Measurements from ENCODE around the gene MEIOB. TPM values are rescaled to one million over a fixed set of nuclear protein-coding genes. Genes with fewer than 3 reads are reported as not detected.
"Not testable (repeated sequence)": the region's sequence is repeated elsewhere in the genome, so short reads cannot be mapped to it uniquely, and the experiment has no call there.

Gene MEIOB
- total RNA-seq, 1 experiment from 2014 or later: not detected

DNA sequence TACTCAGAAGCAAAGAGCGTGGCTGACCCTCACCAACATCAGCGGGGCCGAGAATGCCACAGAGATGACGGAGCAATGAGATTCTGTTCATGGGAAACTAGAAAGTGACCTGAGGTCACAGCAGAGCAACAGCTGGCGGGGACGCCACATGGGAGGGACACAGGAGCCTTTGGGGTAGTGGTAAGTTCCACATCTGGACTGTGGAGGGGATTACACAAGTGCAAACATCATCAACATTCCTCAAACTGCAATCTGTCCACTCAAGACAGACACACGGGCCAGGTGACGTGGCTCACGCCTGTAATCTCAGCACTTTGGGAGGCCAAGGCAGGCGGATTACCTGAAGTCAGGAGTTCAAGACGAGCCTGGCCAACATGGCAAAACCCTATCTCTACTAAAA is 56.5 kb downstream of the MEIOB start:
- peak; percentile 7 for DNase-seq (ENCODE audit: low read depth)

DNA sequence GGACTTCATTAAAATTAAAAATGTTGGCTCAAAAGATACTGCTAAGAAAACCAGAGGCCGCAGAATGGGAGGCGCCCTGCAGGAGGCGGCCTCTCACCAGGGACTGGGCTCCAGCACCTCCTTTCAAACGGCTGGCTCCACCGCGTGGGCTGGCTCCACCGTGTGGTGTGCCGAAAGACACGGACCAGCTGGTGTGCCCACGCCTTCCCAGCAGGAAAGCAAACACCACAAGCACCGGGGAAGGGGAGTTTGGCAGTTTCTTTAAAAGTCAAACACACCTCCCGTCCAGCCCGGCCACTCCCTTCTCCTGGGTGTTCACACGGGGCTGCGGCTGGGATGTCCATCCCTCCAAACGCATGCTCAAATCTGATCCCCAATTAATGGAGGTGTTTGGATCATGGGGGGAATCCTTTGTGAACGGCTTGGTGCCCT is 59.2 kb downstream of the MEIOB start:
- DNase-seq (ENCODE audit: low read depth): peak; percentile 73

DNA sequence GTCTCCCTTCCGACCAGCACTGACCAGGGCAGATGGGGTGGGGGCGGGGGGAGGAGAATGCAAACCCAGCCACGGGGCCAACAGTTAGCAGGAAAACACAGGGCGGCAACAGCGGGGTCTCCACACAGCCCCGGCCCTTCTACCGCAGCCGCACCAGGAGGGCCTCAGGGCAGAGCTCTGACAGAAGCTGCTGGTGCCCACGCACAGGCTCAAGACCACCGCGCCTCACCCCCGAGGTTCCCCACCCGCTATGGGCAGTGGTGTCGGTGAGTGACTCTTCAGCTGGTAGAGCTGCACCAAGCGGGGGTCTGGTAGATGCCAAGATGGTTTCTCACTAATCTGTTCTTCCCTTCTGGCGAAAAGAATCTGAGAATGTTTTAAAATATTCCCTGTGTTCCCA is 61.4 kb downstream of the MEIOB start:
- DNase-seq (ENCODE audit: low read depth): no peak

DNA sequence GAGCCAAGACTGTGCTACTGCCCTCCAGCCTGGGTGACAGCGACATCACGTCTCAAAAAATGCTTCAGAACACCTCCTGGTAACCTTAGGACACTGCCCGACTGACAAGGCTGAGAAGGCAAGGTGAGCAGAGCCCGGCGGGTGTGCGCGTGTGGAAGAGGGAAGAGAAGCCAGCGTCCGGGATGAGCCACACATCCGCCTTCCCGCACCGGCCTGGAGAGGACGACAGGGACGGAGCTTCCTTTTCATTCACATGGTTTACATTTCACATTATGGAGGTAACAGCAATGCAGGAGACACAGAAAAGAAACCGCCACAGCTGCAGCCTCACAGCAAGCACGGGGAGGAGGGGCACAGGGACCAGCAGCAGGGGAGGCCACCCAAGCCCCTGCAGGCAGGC is 61.9 kb downstream of the MEIOB start:
- DNase-seq (ENCODE audit: low read depth): no peak

DNA sequence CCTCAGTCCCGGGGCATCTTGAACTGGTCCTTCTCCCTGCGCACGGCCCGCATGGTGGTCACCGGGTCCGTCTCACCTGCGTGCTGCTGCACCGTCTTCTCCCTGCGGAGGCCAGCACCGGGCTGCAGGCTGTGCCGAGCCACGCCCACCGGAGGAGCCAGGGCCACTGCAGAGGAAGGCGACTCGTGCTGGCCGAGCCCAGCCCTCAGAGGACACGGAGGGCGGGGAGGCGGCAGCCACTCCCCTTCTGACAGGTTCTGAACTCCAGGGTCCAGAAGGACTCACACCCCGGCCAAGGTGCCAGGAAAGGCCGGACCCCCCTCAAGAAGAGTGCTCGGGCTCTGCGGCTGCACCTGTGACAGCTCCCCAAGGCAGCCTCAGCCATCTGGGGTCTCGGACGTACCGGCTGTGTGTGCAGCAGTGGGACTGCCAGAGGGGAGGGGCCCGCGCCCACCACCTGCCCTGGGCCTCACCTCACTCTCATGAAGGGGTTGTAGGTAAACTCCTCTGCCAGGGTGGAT is 62.6 kb downstream of the MEIOB start:
- no peak for DNase-seq (ENCODE audit: low read depth)

DNA sequence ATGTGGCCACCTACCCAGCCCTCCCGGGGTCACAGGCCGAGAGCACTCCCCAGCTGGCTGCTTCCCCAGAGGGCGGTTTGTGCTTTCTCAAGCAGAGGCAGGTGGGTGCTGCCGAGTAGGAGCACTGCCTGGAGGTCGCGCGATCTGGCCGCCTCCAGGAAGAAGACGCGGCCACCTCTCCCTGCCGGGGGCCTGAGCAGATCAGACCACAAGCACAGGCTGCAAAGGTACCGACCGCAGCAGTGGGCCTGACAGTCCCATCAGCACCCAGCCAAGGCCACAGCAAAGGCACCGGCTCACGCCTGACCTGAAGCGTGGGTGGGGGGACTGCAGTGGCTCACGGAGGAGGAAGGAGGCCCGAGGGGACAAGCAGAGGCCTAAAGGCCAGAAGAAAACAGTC is 63.3 kb downstream of the MEIOB start:
- no peak for DNase-seq (ENCODE audit: low read depth)

DNA sequence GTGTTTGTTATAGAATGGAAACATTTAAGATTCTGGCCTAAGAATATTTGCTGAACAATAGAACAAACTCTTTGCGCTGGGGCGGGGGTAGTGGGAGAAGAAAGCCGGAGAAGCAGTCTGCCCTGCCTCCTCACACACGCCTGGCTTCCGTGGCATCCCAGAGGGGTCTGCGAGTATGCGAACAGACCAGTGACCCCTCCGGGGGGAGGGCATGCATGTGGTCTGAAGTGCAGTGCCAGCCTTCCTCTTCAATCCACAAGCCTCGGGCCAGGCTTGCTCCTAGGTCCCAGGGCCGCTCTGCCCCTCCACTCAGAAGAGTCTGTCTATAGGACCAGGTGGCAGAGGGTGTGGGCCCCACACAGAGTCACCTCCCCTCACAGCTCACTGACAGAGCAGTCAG is 64.3 kb downstream of the MEIOB start:
- no peak for DNase-seq (ENCODE audit: low read depth)

DNA sequence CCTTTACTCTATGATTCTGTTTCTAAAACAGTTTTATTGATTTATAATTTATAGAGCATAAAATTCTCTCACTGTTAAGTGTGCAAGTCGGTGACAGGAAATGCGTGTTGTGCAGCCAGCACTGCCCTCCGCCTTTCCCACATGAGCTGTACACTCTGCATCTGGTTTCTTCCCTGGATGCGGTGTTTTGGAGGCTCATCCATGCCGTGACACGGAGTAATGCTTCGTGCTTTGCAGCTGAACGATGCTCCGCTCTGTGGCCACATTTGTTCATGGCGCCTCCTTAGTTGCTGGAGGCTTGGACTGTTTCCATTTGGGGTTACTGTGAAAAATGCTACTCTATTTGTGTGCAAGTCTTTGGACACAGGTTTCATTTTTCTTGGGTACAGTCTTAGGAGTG is 71.3 kb downstream of the MEIOB start:
- DNase-seq (ENCODE audit: low read depth): no peak

DNA sequence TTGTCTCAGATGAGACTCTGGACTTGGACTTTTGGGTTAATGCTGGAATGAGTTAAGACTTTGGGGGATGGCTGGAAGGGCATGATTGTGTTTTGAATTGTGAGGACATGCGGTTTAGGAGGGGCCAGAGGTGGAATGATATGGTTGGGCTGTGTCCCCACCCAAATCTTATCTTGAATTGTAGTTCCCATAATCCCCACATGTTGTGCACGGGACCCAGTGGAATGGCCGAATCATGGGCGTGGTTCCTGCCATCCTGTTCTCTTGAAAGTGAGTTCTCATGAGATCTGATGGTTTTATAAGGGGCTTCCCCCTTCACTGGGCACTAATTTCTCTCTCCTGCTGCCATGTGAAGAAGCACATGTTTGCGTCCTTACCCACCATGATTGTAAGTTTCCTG is 72.7 kb downstream of the MEIOB start:
- not testable (repeated sequence) for DNase-seq (ENCODE audit: low read depth)

DNA sequence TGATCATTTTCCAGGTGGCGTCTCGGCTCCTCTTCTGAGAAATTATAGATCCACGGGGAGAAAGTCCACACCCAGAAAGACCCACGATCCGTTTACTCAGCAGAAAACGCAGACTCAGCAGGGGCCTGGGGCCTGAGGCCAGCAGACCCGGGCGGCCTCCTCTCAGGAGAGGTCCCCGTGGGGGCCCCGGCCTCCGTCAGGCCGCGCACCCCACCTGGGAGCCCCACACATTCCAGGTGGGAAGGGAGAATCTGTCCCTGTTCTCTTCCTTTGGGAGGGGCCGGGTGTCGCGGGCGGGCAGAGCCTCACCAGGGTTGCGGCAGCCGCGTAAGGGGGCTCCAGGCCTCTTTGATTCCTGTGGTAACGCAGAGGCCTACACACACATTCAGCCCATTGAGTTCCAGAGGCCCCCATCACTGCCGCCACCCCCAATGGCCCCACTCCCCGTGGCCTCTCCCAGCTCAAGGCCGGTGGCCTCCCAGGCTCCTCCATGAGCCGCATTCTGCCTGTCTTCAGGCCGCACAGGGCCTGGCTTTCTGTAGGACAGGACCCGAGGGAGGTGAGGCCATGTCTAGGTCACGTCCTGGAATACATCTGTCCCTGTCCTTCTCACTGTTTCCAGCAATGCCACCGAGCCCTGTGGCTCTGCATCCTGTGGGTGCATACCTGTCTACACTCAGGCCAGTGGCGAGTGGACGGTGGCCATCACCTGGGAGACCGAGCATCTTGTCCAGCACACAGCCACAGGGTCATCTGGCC is 76.9 kb downstream of the MEIOB start:
- DNase-seq (ENCODE audit: low read depth): no peak

DNA sequence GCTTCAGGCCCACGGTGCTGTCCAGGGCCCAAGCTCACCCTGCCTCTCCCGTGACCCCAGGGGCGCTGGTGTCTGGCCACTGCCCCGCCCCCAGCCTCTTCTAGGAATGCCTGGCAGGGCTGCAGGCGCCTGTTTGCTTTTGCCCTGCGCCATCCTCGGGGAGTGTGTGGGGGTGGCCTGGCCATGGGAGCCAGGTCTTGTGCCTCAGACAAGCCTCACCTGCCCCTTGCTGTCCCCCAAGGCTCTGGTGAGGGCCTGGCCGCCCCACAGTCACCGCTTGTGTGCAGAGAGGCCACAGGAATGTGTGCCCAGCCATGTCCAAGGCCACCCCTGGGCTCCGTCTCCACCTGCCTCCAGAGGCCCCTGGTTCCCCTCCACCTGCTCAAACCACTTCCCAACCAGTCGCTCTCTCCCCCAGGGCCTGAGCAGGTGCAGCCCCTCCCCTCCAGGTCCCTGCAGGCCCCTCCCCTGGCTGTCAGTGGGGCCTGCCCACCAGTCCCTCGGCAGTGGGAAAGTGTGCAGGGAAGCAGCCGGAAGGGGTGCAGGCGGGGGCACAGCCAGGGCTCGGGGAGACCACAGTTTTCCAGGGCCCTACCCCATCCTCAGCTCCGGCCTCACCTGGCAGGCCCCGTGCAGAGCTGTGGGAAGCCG is 77.6 kb downstream of the MEIOB start:
- DNase-seq (ENCODE audit: low read depth): no peak

DNA sequence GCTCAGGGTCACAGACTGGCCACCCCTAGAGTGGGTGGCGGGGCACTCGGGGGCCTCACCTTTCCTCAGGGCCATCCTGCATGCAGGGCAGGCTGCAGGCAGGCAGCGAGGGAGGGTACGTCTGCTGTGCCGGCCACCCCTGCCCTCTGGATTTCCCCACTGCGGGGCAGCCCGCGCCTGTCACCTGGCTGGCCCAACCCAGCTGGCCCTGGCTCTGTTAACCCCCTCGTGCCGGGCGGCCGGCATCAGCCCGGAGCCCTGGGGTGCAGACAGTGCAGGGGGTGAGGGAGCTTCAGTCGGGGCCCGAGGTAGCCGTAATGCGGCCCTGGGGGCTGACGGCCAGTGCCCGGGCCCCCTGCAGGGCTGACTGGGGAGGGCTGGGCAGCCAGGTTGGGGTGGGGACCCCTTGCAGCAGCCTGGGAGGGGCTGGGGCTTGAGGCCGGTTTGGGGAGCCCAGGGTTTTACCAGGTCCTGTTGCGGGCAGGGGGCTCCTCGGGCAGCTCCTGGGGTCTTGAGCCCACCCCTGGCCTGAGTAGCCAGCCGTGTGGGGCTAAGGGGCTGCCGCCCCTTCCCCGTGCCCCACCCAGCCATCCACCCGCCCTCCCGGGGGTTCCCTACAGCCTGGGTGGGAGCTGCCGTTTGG is 78.3 kb downstream of the MEIOB start, which contains the start of gene IGFALS:
TSS of gene IGFALS (minus strand) at position 128 of the 643 bp plus-strand sequence. CDS start at position 75, 53 bp downstream.
- no peak for DNase-seq (ENCODE audit: low read depth)

DNA sequence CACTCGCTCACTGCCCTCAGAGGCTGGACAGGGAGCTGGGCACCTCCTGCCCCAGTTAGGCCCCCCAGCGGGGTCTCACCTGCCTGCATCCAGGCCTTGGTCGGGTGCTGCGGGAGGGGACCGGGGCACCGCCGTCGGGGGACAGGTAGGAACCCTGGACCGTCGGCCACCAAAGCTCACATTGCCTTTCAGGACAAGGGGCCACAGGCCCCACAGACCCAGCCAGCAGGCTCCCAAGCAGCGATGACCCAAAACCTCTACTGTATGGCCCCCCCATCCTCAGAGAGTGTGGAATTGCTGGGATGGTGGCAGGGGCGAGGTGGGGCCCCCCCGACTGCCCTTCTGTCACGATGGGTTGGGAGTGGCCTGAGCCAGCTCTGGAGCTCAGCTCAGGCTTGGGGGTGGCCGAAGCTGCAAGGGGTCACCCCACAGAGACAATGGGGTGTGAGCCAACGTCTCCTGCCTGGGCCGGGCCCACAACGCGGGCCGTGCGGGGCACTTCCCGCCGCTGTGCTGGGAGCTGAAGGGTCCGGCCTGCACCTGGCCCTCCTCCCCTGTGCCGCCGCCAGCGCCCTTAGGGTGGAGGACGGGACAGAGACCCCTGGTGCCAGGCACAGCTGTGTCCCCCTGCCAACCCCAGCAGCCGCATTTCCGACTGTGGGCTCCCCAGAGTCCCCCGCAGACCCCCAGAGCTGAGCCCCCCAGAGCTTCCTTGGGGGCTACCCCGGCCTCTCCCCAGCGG is 79.0 kb downstream of the MEIOB start:
- no peak for DNase-seq (ENCODE audit: low read depth)

DNA sequence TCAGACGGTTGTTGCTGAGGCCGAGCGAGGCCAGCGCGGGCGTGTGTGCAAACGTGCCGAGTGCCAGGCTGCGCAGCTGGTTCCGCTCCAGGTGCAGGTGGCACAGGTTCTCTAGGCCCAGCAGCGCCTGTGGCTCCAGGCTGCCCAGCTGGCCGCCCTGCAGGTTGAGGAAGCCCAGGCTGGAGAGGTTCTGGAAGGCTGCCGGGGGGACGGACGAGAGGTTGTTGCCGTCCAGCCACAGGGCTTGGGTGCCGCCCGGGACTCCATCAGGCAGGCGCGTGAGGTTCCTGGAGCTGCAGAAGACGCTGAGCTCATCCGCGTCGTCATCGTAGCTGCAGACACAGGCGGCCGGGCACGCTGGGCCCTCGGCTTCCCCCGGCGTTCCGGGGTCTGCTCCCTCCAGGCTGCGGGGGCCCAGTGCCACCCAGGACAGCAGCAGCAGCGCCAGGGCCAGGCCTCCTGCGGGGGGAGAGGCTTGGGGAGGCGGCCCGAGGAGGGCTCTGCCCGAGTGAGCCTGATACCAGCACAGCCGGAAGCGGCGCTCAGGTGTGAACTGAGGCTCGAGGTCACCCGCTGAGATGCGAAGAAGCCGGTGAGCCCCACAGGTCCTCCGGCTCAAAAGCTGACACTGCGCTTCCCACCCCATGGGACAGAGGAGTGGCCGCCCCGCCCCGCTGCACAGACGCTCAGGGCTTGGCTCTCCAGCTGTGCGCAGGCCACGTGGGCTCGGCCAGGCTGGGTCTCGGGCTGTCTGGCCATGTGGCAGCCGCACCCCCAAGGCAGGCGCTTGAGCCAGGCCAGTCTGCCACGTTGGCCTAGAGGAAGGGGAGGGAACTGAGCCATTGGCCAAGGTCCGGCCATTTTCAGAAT is 79.8 kb downstream of the MEIOB start:
- DNase-seq (ENCODE audit: low read depth): no peak

DNA sequence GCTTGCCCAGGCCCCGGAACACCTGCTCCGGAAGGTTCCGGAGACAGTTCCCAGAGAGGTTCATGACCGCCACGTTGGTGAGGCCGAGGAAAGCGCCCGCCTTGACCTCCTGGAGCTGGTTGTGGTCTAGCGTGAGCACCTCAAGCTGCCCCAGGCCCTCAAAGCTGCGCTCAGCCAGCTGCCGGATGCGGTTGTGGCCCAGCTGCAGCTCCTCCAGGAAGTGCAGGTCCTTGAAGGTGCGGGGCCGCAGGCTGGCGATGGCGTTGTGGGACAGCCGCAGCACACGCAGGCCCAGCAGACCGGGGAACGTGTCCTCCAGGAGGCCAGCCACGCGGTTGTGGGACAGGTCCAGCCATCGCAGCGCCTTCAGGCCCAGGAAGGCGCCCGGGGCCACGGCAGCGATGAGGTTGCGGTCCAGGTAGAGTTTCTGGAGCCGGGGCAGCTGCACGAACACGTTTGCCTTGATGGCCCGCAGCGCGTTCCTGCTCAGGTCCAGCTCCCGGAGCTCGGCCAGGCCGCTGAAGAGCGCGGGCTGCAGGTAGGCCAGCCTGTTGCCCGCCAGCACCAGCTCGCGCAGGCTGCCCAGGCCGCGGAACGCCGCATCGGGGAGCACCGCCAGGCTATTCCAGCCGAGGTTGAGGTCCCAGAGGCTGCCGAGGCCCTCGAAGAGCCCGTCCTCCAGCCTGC is 80.6 kb downstream of the MEIOB start:
- DNase-seq (ENCODE audit: low read depth): no peak

DNA sequence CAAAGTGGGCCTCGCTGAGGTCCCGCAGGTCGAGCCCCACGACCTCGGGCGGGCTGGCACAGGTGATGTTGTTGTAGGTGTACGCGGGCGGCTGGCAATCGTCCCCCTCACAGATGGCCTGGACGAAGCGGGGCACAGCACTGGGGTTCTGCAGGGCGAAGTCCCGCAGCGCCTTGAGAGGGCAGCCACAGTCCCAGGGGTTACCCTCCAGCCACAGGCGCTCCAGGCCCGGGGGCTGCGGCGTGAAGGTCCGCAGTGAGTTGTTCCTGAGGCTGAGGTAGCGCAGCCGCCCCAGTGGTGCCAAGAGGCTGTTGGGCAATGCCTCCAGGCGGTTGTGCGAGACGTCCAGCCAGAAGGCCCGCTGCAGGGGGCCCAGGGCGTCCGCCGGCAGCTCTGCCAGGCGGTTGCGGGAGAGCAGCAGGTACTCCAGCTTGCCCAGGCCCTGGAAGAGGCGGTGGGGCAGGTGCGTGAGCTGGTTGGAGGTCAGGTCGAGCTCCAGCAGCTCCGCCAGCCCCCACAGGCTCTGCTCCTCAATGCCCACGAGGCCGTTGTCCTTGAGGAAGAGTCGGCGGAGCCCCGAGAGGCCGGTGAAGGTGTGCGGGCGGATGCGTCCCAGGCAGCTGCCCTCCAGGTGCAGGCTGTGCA is 81.2 kb downstream of the MEIOB start:
- no peak for DNase-seq (ENCODE audit: low read depth)

DNA sequence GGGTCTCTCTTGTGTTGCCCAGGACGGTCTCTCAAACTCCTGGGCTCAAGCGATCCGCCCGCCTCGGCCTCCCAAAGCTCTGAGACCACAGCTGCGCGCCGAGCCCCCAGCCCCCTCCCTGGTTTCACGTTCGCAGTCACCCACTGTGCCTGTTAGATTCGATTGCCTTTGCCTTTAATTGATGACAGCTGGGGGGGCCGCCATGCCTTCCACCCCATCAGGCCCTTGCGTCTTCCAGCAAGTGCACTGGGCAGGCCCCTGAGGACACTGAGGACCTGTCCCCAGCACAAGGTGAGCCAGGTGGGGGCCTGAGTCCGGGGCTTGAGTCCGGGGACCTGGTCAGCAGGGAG is 81.7 kb downstream of the MEIOB start:
- no peak for DNase-seq (ENCODE audit: low read depth)

DNA sequence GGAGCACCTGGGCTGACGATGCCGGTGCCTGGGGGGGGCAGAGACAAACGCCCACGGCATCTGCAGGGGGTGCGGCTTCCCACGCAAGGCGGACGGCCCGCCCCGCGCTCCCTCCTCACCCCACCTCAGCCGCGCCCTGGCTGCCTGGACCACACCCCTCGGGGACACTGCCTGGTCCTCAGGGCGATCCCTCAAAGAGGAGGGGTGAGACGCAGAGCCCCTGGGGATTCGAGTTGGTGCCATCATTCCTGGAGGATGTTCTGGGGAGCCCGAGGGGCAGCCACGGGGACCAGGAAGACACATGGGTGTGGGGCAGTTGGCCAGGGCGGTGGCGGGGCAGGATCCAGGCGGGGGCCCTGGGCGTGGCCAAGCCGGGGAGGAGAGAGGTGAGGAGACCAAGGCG is 82.3 kb downstream of the MEIOB start:
- no peak for DNase-seq (ENCODE audit: low read depth)

DNA sequence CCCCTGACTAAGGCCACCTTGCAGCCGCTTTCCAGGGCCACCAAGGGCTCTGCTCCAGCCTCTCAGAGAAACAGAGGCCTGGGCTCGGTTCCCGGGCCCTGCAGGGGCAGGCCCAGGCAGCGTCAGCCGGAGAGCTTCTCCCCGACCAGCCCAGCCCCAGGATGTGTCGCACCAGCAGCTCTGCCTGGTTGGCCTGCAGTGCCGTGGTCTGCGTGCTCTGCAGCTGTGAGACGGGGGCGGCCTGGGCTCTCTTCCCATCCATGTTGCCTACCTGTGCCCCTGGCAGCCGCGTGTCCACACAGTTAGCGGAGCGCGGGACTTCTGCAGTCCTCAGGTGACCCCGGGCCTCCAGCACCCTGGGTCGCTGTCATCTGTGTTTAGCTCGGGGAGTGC is 83.3 kb downstream of the MEIOB start:
- no peak for DNase-seq (ENCODE audit: low read depth)

Measured in LHCN-M2 (cell line).